Activated CD4-positive, alpha-beta T cell treated with anti-CD3 and anti-CD28 coated beads for 36 hours (primary cell): ENCODE results near the gene PSENEN. TPM values are rescaled to one million over a fixed set of nuclear protein-coding genes. Genes with fewer than 3 reads are reported as not detected.
"Not testable (repeated sequence)": the region's sequence is repeated elsewhere in the genome, so short reads cannot be mapped to it uniquely, and the experiment has no call there.

Experiments used
- ATAC-seq: fragments of 200-7000 bp; cut with Tn5 transposase; one replicate; pipeline ENCODE4 v1.10.0; 2021; ENCODE audit warnings: mild to moderate bottlenecking, moderate library complexity
- CTCF ChIA-PET: fragments of 350-600 bp; sonication (Branson Sonifier 250); formaldehyde crosslinking; loops from one replicate; lab custom pipeline; 2021; ENCODE audit warnings: antibody characterized with exemption; lab: Charles Lee
- POLR2A ChIA-PET: fragments of 350-600 bp; sonication (Branson Sonifier 250); formaldehyde crosslinking; loops from one replicate; lab custom pipeline; 2021; ENCODE audit warnings: antibody characterized with exemption, inconsistent platforms; lab: Charles Lee
- DNase-seq: peaks from one replicate; pipeline ENCODE4 v3.0.0-alpha.2; 2020
- H3K27ac Mint-ChIP-seq: one replicate; pipeline ENCODE4 v1.8.0; 2021; ENCODE audit warnings: mixed read lengths
- H3K27me3 Mint-ChIP-seq: one replicate; pipeline ENCODE4 v1.8.0; 2021; ENCODE audit warnings: mixed read lengths
- H3K36me3 Mint-ChIP-seq: one replicate; pipeline ENCODE4 v1.8.0; 2021; ENCODE audit warnings: low read depth, mixed read lengths
- H3K4me1 Mint-ChIP-seq: one replicate; pipeline ENCODE4 v1.8.0; 2021; ENCODE audit warnings: mixed read lengths
- H3K4me3 Mint-ChIP-seq: one replicate; pipeline ENCODE4 v1.8.0; 2021; ENCODE audit warnings: mild to moderate bottlenecking, moderate library complexity, mixed read lengths
- H3K9me3 Mint-ChIP-seq: one replicate; pipeline ENCODE4 v1.8.0; 2021; ENCODE audit warnings: low read depth, mixed read lengths
- intact Hi-C, 2 experiments: fragments of 100-400 bp; cut with DNase I in 1 of 2; cut with micrococcal nuclease in 1 of 2; formaldehyde crosslinking; loops; one replicate each; pipeline versions ENCODE4 v1.14.2 to v1.15.1; 2022 to 2024; cut with DNase I, micrococcal nuclease
- total RNA-seq, 2 experiments: library from RNA; stranded (reverse); gene quantifications; one replicate each; pipeline ENCODE4 v1.2.3, GENCODE V29; 2021

PSENEN gene
- total RNA-seq, 2 experiments from 2014 or later: 36.0 to 37.9 TPM

DNA sequence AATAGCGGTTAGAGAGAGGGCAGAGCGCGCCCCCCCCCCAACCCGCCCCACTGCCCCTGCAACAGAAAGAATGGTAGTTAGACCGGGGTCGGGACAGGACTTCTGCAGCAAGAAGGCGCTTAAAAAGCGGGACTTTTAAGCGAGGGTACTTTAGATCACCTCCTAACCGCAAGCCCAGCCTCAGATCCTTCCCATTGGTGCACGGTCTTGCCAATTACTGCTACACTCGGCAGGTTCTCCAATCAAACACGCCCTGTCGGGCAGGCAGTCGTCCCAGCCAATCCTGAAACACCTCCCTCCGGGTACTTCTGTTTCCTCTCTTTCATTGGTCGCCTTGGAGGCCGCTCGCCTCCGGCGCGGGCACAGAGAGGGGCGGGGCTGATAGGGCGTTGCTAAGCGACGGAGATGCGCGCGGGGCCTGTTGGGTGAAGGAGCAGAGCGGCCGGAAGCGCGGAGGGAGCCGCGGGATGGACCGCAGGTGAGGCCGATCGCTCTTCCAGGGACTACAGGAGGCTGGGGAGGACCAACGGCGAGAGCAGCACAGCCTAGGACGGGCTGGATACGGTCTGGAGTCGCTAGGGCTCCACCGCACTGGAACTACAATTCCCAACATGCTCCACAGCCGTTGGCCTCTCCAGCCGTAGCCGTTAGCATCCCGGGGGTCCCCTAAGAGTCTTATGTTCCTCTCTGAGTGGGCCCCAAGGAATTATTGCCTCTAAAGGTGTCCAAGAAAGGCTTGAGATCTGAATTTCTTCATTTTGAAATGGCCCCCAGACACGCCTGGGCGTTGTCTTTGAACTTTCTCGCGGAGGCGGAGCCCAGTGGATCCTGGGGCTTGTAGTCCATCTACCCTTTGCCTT is 12.5 kb downstream of the PSENEN start, which contains the start of gene PROSER3:
PROSER3 (plus strand) TSS at position 428 of the 860 bp plus-strand sequence; CDS start at position 468, 40 bp downstream.
- POLR2A ChIA-PET: interaction anchor here (1.0 to 1.3 kb wide), 2 partner anchors 10 to 45 kb away, joined by 3 to 5 read pairs; partner anchors contain the start of gene LIN37
- intact Hi-C loops: loop anchor here (1.0 to 2.0 kb wide), 12 partner anchors 10 to 296 kb away; partner anchors contain the start of genes ARHGAP33 (in 2 of the 2), LIN37 (in 2 of the 2), ALKBH6 (in 1 of the 2) and COX6B1 (in 1 of the 2)
- no peaks in the 10 kb centered on the region for H3K9me3 Mint-ChIP-seq
- peak within 1 kb of the TSS; percentile 91 for H3K27ac Mint-ChIP-seq
- H3K27me3 Mint-ChIP-seq: peaks cover 4% of the 10 kb centered on the region
- H3K4me3 Mint-ChIP-seq: peak within 1 kb of the TSS; percentile 85
- peaks cover 29% of the 10 kb centered on the region for H3K4me1 Mint-ChIP-seq
- CTCF ChIA-PET: interaction anchor here (1.1 to 1.6 kb wide), 2 partner anchors 9 to 16 kb away, joined by 3 to 5 read pairs; partner anchors contain the start of genes IGFLR1 and LIN37
- peak; percentile 99 for DNase-seq
- peaks cover 29% of the 10 kb centered on the region for H3K36me3 Mint-ChIP-seq
- ATAC-seq: peak; percentile 98

DNA sequence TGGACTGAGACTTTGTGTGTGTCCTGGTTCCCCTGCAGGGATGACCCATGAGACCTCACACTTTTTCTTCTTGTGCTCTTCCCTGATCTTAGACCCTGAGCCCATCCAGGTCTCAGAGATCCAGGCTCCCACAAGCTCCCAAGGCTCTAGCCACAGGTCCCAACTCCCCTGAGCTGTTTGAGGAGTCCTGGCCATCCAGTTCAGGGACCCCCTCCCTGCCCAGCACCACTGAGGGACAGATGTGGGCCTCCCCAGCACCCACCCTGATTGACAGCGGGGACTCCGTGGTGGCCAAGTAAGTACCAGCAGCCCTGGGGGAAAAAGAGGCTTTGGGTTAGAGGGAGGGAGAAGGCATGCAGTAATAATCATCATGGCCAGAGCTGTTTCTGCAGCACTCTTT is 14.2 kb downstream of the PSENEN start:
- ChIA-PET CTCF (no interaction called here), POLR2A (no interaction called here)
- Mint-ChIP-seq H3K4me1 (peaks cover 29% of the 10 kb centered on the region), H3K36me3 (peaks cover 28% of the 10 kb centered on the region), H3K9me3 (no peaks in the 10 kb centered on the region), H3K4me3 (peak overlapping the region; percentile 85), H3K27me3 (peaks cover 4% of the 10 kb centered on the region), H3K27ac (no peak overlapping the region)
- intact Hi-C loops: loop anchor here in 1 of 2 experiments (2.0 kb wide), 1 partner anchor 15 kb away; the partner anchor contains the start of gene ARHGAP33
- DNase-seq (no peak), ATAC-seq (no peak)

DNA sequence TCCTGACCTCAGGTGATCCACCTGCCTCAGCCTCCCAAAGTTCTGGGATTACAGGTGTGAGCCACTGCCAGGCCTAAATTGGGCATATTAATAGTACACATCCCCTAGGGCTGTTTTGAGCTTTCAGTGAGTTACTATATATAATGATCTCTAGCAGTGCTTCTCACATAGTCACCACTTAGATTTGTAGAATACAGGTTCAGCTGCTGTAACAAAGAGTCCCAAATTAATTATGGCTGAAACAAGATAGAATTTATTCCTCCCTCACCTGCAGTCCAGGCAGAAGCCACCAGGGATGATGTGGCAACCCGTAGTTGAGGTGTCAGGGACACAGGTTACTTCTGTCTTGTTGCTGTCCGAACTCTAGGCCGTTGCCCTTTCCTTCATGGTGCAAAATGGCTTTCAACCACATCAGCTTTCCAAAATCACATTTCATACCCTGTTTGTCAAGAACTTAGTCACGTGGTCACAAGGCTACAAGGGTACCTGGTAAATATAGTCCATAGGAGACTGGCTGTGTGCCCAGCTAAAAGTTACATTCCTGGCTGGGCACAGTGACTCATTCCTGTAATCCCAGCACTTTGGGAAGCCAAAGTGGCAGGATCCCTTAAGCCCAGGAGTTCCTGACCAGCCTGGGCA is 15.4 kb downstream of the PSENEN start:
- no peak overlapping the region for H3K4me3 Mint-ChIP-seq
- ATAC-seq: no peak
- H3K36me3 Mint-ChIP-seq: peaks cover 33% of the 10 kb centered on the region
- DNase-seq: no peak
- H3K4me1 Mint-ChIP-seq: peaks cover 27% of the 10 kb centered on the region
- intact Hi-C loops: no loop called here
- H3K27ac Mint-ChIP-seq: no peak overlapping the region
- peaks cover 4% of the 10 kb centered on the region for H3K27me3 Mint-ChIP-seq
- ChIA-PET POLR2A (no interaction called here), CTCF (no interaction called here)
- no peaks in the 10 kb centered on the region for H3K9me3 Mint-ChIP-seq

DNA sequence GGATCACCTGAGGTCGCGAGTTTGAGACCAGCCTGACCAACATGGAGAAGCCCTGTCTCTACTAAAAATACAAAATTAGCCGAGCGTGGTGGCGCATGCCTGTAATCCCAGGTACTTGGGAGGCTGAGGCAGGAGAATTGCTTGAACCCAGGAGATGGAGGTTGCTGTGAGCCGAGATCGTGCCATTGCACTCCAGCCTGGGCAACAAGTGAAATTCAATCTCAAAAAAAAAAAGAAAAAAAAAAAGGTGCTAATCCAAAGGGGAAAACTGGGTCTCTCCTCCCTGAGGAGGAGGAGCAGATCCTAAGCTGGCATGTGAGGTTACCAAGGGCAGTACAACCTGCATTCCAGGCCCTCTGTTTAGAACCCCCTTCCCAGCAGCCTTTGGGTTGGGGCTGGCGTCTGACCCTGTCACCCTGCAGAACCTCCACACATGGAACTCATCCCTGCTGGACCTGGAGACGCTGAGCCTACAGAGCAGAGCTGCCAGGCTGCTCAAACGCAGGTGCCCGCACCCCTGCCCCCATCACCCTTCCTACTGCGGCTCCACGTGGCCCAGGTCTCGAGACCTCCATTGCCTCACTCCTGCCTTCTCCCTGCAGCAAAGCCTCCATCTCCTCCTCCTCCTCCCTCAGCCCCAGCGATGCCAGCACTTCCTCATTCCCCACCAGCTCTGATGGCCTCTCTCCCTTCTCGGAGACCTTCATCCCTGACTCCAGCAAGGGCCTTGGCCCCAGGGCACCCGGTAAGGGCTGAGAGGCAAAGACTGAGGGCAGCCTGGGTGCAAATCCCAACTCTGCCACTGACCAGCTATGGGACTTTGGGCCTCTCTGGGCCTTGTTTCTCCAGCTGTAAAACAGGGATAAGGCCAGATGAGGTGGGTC is 19.2 kb downstream of the PSENEN start:
- POLR2A ChIA-PET: interaction anchor here (0.6 kb wide), 1 partner anchor 117 kb away, joined by 4 read pairs; the partner anchor contains the start of gene COX6B1
- ATAC-seq: no peak
- Mint-ChIP-seq H3K9me3 (no peaks in the 10 kb centered on the region), H3K4me1 (peaks cover 4% of the 10 kb centered on the region), H3K27me3 (no peaks in the 10 kb centered on the region), H3K4me3 (no peak overlapping the region), H3K36me3 (peaks cover 36% of the 10 kb centered on the region), H3K27ac (no peak overlapping the region)
- no peak for DNase-seq
- intact Hi-C loops: no loop called here
- CTCF ChIA-PET: interaction anchor here (0.5 kb wide), 1 partner anchor 45 kb away, joined by 3 read pairs; no protein-coding TSS in a partner anchor

DNA sequence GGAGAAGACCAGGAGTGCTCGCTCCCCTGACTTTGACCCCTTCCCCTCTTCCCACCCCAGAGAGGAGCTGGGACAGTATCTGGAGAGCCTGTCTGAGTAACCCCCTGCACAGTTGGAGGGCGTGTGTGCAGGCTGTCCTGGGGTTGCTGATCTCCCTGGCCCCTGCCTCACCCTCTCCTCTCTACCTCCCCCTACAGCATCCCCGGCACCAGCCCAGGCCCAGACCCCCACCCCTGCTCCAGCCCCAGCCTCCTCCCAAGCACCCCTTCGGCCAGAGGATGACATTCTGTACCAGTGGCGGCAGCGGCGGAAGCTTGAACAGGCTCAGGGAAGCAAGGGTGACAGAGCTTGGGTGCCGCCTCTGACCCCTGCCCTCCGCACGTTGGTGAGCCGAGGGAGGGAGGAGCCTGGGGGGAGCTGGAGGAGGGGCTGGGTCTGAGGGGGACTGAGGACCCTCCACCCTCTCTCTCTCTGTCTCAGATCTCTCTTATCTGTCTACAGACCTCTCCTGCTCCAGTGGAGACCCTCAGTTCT is 21.2 kb downstream of the PSENEN start:
- Mint-ChIP-seq H3K4me1 (no peaks in the 10 kb centered on the region), H3K27me3 (no peaks in the 10 kb centered on the region), H3K9me3 (no peaks in the 10 kb centered on the region), H3K4me3 (no peak overlapping the region), H3K36me3 (peaks cover 23% of the 10 kb centered on the region), H3K27ac (no peak overlapping the region)
- ATAC-seq (no peak), DNase-seq (no peak)
- ChIA-PET CTCF (no interaction called here), POLR2A (no interaction called here)
- intact Hi-C loops: no loop called here

DNA sequence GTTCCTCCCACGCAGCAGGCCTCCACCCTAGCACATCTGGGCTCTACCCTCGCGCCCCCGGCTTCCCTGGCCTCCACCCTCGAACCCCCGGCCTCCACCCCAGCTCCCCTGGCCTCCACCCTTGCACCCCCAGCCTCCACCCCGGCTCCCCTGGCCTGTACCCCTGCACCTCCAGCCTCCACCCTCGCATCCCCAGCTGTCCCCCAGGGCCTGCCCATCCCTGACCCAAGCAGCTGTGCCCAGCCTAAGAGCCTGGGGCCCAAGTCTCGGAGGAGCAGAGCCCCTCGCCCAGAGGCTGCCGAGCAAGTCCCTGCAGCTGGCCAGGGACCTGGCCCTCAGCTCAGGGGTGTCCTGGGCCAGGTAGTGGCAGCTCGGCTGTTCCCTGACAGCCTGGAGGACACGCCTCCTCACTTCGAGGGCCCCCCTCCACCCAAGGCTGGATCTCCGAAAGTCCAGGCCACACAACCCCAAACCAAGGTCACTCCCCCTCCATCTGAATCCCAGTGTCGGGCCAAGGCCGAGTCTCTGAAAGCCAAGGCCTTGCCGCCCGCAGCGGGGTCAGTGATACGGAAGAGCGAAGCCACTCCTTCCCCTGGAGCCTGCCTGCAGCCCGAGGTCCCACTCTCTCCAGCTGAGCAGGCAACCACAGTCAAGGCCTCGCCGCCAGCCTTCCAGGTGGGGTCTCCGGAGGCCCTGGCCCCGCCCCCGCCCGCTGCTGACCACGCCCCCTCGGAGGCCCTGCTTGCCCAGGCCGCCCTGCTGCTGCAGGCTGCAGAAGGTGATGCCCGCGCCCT is 22.0 kb downstream of the PSENEN start:
- intact Hi-C loops: no loop called here
- H3K36me3 Mint-ChIP-seq: peaks cover 18% of the 10 kb centered on the region
- H3K27me3 Mint-ChIP-seq: no peaks in the 10 kb centered on the region
- POLR2A ChIA-PET: no interaction called here
- H3K4me3 Mint-ChIP-seq: no peak overlapping the region
- CTCF ChIA-PET: no interaction called here
- ATAC-seq: no peak
- no peaks in the 10 kb centered on the region for H3K4me1 Mint-ChIP-seq
- no peak for DNase-seq
- H3K9me3 Mint-ChIP-seq: no peaks in the 10 kb centered on the region
- H3K27ac Mint-ChIP-seq: no peak overlapping the region

DNA sequence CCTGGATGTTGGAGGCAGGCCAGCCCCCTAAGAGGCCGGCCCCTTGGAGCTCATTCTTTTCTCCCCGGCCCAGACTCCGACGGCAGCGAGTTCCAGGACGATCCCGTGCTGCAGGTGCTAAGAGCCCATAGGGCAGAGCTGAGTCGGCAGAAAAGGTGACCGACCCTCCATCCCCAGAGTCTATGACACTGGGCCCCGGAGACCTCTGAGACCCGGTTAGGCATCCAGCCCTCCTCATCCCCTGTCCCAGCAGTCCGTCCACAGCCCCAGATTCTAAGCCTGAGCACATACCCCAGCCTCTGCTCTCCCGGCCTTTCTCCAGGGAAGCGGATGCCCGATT is 22.6 kb downstream of the PSENEN start:
- intact Hi-C loops: no loop called here
- CTCF ChIA-PET: no interaction called here
- no peaks in the 10 kb centered on the region for H3K9me3 Mint-ChIP-seq
- no peak overlapping the region for H3K4me3 Mint-ChIP-seq
- POLR2A ChIA-PET: no interaction called here
- peaks cover 18% of the 10 kb centered on the region for H3K36me3 Mint-ChIP-seq
- H3K27ac Mint-ChIP-seq: no peak overlapping the region
- no peaks in the 10 kb centered on the region for H3K27me3 Mint-ChIP-seq
- DNase-seq (no peak), ATAC-seq (no peak)
- H3K4me1 Mint-ChIP-seq: no peaks in the 10 kb centered on the region

DNA sequence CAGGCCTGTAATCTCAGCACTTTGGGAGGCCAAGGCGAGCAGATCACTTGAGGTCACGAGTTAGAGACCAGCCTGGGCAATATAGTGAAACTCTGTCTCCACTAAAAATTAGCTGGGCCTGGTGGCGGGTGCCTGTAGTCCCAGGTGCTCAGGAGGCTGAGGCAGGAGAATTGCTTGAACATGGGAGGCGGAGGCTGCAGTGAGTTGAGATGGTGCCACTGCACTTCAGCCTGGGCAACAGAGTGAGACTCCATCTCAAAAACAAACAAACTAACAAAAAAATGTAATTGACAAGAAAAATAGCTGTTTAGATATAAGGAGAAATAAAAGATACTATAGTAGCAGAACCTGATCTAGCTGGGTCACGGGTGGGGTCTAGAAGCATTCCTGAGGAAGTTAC is 26.9 kb downstream of the PSENEN start:
- POLR2A ChIA-PET, H3K27ac Mint-ChIP-seq, DNase-seq, H3K27me3 Mint-ChIP-seq, H3K4me3 Mint-ChIP-seq, H3K36me3 Mint-ChIP-seq, CTCF ChIA-PET, ATAC-seq, intact Hi-C loops, H3K9me3 Mint-ChIP-seq: not testable (repeated sequence)
- H3K4me1 Mint-ChIP-seq: peaks cover 12% of the 10 kb centered on the region

DNA sequence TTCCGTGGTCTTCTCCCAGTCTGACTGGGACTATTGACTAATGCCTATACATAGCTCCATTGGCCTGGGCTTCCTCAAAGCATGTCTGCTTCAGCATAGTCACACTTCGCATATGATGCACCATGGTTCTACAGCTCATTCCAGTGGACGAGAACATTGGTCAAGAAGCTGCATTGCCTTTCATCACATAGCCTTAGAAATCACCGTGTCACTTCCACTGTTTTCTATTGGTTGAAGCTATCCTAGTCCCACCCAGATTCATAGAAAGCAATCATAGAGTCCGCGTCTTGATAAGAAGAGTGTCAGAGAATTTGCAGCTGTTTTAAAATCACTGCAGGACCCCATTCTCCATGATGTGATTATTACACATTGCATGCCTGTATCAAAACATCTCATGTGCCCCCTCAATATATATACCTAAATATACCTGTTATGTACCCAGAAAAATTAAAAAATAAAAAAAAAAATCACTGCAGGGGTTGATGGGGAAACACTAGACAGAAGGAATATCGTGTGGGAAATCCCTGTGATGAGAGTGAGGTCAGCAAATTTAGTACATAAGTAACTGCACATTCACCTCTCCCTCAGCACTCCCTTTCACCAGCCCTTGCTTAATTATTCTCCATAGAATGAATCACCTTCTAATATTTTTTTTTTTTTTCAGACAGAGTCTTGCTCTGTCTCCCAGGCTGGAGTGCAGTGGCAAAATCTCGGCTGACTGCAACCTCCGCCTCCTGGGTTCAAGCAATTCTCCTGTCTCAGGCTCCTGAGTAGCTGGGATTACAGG is 27.8 kb downstream of the PSENEN start:
- H3K27me3 Mint-ChIP-seq: no peaks in the 10 kb centered on the region
- H3K9me3 Mint-ChIP-seq: no peaks in the 10 kb centered on the region
- ChIA-PET POLR2A (no interaction called here), CTCF (no interaction called here)
- ATAC-seq (no peak), DNase-seq (no peak)
- H3K36me3 Mint-ChIP-seq: peaks cover 6% of the 10 kb centered on the region
- intact Hi-C loops: no loop called here
- H3K4me1 Mint-ChIP-seq: peaks cover 12% of the 10 kb centered on the region
- no peak overlapping the region for H3K4me3 Mint-ChIP-seq
- H3K27ac Mint-ChIP-seq: no peak overlapping the region
